Iris pigment epithelial cell (primary cell): ENCODE measurements around the gene THTPA.
"Not testable (repeated sequence)": the region's sequence is repeated elsewhere in the genome, so short reads cannot be mapped to it uniquely, and the experiment has no call there.

Experiments used
- DNase-seq: peaks from one replicate; pipeline ENCODE4 v3.0.0-alpha.2; 2011; ENCODE audit warnings: low read depth

Gene THTPA

DNA sequence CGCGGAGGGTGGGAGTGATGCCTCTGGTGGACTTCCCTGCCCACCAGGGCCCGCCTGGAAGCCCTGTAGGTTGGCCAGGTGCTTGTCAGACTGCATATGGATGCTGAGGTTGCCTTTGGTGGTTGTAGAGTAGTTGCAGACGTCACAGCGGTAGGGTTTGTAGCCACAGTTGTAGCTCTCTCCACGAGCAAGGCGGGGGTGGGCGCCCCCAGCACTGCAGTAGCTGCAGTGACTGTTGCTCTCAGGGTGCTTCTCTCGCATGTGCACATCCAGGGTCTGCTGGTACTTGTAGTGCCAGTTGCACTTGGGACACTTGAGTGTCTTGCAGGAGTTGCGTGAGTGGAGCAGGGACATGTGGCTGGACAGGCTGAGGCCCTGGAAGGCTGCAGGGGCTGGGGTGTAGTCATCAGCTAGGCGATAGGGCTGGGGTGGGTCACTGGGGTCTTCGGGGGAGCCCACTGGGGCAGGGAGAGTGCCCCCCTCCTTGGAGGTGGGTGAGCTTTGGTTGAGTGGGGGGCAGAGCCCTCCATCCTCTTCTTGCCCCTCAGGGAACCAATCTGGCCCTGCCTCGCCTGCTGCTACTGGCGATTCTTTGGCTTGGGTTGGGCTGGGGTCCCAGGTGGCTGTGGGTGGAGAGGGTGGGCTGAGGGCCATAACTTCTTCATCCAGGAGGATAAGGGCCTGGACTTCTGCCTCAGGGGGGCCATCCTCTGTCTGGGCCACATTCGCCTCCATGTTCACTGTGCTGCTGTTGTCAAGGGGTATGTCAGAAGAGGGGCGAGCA lies 22.2 kb upstream of the THTPA start:
- DNase-seq, result no peak

DNA sequence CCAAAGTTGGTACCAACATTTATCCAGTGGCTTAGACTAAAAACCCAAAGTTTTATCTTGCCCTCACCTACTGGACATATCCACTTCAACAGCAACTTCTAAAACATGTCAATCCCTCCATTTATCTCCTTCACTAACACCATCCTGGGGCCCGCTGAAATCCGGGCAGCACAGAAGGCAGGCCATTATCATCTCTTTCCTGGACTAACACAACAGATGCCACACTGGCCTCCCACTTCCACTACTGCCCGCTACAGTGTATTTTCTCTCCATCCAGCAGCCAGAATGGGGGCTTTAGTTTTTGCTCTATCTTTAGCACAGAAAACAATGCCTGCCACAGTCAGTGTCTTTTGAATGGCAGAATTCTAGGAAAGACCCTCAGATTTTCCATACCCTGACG lies 20.1 kb upstream of the THTPA start:
- DNase-seq, result no peak

DNA sequence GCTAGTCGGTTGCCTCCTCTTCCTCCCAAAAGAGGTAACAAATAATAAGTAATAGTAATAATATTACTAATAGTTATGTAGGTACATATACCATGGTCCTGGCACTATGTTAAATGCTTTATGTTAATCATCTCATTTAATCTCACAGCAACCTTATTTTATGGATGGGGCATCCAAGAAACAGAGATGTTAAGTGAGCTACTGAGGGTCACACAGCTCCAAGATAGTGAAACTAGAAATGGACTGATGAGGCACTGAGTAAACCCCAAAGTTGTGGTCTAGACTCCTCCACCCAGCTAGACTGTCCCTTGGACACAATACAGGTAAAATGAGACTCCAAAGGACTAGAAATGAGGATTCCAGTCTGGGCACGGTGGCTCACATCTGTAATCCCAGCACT lies 19.6 kb upstream of the THTPA start:
- DNase-seq, result no peak

DNA sequence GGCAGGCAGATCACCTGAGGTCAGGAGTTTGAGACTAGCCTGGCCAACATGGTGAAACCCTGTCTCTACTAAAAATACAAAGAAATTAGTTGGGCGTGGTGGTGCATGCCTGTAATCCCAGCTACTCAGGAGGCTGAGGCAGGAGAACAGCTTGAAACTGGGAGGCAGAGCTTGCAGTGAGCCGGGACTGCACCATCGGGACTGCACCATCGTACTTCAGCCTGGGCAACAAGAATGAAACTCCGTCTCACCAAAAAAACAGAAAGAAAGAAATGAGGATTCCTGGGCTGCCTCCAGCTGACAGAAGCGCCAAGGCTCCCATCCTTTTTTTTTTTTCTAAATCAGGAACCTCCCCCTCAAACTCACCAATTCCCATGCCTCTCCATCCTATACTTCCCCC lies 19.2 kb upstream of the THTPA start:
- DNase-seq, result not testable (repeated sequence)

DNA sequence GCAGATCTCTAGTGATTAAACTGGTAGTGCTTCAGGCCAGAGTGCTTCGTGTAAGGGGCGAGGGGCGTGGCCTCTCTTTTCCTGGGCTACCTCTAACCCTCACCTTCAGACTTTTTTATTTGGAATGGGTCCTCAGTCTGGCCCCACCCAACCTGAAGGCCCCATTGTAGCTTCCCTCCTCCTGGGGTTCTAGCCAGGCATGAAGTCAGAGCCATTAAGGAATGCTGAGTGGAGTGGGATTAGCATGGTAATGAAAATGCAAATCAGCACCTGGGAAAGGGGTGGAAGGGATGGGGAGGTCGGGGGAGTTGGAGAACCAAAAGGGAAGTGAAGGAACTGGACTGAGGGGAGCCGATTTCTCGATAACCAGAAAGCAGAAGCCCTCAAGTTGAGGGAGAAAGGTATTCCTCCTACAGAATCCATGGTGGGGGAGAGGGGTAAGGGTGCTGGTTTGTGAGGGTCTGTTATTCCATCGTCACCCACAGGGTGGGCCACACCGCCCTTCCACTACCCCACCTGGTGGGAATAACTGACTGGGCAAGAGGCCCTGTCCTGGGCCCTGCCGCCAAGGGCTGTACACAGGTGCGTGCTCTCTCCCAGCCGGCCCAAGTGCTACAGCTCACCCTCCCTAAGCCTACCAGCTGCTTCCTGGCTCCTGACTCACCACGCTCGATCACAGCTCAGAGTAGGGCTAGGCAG lies 18.6 kb upstream of the THTPA start:
- DNase-seq, result peak; percentile 48

DNA sequence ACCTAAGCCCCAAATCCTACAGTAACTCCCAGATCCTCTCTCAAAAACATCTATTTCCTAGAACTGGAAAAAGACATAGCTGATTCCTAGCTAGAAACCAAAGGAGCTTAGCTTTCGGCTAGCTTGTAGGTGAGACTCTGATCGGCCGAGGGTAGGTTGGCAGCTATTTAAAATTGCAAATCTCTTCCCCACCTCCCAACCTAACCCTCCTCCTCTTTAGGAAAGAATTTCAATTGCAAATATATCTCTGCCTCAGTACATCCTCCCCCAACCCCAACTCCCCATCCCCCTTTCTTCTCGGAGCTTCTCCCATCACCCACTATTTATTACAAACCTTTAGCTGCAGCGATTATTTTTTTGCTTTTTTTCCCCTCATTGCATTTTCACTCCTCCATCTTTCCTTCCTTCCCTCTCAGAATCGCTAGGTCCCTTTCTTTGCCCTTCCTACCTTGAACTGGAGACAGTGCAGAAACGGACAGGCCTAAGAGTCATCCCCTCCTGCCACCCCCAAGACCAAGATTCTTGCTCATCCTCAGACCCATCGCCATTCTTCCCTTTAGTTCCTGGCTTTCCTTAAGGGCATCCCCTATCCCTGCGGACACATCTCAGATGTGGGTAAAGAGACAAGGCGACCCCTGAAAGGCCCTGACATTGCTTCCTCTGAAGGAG lies 17.9 kb upstream of the THTPA start:
- no peak for DNase-seq

DNA sequence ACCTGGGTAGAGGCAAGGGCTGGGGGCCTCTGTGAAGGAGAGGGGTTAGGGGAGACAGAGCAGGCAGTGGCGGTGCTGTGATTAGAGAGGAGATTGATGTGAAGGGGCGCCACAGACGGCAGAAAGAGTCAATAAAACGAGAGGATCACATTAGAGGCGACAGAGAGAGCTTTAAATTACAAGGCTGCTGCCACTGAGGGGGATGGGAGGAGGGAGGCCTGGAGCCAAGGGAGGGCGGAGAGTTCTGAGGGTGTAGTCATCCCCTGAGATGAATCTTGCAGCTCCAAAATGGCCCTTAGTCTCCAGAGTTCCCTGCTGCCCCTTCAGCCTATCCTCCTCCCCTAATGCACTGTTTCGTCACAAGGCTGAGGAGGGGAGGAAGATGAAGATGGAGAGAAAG lies 17.3 kb upstream of the THTPA start:
- peak; percentile 40 for DNase-seq

DNA sequence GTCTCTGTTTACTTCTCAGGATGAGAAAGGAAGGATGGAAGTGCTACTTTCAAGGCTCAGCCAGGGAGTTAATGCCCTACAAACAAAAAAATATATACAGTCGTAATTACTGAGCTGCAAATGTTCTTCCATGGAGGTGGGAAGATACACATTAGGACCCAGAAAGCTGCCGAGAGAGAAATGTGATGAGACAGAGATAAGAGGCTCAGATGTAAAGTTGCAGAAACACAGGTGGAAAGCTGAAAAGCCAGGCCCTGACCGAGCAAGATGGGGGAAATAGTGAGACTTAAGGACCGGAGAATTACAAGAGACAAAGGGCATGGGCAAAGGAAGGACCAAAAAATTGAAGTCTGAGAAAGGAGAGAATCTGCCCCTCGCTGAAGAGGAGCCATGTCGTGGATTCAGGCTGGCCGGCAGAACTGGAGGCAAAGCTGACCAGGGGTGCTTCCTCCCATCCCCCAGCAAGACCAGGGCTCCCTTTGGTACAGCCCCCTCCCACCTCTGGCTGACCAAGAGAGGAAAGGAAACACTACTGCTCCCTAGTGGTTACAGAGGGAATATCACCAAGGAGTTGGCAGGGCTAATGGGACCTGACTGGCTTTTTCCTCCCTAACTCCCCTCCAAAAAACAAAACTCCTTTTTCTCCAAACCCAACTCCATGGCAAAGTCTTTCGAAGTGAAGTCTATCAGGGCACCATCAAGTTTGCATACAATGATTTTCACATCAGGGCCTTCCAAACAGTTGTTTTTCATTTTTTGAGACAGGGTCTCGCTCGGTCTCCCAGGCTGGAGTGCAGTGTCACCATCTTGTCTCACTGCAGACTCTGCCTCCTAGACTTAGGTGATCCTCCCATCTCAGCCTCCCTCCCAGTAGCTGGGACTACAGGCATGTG lies 16.6 kb upstream of the THTPA start:
- peak; percentile 31 for DNase-seq

DNA sequence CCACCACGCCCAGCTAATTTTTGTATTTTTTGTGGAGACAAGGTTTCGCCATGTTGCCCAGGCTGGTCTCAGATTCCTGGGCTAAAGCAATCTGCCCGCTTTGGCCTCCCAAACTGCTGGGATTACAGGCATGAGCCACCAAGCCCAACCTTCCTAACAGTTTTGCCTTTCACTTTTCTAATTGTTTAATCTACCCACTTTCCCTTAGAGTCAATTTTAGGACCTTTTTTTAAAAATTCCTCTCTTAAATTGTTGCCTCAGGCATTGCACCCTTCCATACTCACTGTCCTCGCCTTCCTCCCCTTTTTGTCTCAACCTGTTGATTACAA lies 16.0 kb upstream of the THTPA start:
- no peak for DNase-seq

DNA sequence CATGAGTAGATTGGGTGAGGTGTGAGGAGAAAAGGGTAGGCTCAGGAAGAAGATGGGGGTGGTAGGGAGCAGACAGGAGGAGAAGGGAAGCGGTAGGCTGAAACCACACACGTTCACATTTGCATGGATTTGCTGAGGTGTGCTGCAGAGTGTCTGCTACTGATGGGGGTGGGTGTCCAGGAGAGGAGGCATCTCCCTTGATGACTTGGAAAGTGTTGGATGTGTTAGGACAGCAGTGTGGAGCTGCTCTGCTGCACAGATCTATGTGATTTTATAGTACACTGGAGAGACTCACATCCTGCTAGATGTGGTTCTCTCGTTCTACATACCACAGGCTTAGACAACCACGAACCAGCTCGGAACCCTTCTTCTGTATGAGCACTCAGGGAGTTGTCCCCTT lies 13.8 kb upstream of the THTPA start:
- no peak for DNase-seq

DNA sequence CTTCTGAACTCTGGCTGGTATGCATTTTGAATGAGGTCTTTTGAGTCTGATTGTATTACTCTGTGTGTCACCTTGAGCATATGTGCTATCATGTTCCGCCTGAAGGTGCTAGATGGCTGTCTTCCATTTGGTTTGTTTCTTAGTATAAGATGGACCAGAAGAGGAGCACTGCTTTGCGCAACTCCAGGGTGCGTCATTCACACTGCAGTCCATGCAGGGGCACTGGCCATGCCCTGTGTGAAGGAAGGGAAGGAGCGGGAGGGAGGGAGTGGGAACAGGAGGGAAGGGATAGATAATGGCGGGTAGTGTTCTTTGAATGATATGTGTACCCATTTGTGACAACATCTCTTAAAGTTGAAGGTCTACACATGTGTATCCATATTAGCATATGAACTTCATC lies 12.7 kb upstream of the THTPA start:
- DNase-seq, result no peak

DNA sequence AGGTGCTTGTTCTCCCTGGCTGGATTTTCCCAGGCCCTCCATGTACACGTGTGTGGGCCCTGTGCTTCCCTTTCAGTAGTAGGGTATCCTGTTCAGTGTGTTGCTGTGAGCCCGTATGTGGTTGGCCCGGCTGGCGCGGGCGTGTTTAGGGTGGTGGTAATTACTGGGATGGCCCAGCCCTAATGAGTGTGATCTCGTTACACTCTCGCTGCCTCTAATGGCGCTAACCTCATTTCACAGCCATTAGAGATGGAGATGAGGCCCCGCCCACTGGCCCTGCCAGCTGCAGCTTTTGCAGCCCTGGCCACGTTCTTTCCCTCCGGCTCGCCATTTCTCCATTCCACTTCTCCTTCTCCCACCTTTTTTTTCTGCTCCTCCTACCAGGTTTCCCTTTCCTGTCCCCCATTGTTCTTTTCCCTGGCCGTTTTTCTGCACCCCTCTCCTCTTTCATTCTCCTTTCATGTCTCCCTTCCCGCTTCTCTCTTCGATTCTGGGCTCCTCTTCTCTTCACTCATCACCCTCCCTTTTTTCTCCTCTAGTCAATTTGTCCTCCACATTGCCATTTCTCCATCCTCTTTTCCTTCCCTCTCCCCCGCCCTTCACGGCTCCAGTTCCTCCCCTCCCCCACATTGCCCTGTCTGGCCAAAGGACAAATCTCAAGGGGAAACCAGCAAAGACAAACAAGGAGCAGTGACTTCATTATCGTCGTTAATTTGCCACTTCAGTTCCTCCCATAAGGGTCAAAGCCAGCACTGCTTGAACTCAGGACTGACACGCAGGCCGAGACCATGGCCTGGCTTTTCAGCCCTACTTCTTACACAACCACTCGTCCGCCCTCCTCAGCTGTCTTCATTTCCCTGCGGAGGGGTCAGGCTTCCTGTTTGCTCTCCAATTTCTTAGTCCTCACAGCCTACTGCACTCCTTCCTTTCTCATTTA lies 11.3 kb upstream of the THTPA start:
- no peak for DNase-seq

DNA sequence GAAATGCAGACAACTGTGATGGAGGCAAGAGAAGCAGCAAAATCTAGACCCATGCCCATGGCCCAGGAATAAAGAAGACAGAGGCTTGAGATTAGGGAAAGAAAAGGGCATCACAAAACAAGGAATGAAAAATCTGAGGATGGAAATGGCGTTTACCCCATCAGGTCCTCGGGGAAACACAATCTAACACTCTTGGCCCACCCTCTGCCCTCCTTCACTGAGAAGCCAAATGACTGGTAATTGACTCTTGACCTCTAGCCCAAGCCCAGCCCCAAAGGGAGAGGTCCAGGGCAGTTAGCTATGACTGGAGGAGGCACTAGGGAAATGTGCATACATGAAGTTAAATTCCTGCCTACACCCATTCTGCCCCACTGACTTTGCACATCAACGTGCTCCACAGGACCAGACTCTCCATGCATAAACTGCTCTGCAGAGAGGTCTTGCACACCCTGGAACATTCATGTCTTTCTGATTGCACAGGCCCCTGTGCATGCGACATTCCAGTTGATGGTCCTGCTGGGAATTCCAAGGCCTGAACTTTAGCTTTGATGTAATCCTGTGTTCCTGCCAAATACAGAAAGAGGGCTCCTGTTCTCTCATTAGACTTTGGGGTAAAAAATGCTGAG lies 10.2 kb upstream of the THTPA start:
- DNase-seq, result no peak

DNA sequence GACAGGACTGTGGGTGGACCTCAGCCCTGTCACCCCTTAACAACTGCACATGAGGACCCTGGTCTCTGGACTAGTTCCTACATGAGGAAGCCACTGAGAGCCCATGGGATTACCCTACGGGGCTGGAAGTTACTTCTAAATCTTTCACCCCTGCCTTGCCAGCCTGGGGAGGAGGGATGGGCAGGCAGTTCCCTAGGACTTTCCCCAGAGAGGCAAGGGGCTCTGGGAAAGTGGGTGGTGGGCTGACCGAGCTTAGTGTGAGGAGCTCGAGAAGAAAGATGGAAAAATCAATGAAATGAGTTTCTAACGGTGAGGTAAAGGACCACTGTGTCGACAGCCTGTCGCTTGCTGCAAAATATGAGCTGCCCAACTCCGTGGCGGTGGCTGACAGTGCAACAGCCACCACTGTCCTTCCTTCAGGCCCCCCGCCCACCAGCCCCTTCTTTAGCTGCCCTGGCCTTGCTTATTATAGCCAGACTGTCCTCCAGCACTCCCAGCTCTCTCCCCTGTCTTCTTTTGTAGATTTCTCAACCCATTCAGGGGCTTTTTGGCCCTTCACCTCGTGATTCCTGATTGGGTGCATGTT lies 9.5 kb upstream of the THTPA start:
- no peak for DNase-seq

DNA sequence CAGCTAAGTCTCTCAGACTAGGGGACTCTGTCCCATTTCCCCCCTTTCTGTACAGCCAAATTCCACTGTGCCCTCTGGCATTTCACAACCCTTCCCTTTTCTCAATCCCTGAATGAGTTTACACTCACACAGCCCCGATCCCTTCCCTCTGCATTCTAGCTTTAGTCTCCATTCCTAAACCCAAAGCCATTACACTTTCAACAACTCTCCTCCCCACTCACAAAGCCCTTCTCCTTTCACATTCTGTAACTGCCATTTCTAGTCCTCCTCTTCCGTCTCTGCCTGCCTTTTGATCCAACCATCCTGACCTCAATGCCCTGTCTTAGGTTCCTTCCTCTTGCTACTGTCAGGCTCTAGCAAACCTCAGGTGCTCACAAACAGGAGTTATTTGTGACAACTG lies 8.1 kb upstream of the THTPA start:
- DNase-seq, result no peak

DNA sequence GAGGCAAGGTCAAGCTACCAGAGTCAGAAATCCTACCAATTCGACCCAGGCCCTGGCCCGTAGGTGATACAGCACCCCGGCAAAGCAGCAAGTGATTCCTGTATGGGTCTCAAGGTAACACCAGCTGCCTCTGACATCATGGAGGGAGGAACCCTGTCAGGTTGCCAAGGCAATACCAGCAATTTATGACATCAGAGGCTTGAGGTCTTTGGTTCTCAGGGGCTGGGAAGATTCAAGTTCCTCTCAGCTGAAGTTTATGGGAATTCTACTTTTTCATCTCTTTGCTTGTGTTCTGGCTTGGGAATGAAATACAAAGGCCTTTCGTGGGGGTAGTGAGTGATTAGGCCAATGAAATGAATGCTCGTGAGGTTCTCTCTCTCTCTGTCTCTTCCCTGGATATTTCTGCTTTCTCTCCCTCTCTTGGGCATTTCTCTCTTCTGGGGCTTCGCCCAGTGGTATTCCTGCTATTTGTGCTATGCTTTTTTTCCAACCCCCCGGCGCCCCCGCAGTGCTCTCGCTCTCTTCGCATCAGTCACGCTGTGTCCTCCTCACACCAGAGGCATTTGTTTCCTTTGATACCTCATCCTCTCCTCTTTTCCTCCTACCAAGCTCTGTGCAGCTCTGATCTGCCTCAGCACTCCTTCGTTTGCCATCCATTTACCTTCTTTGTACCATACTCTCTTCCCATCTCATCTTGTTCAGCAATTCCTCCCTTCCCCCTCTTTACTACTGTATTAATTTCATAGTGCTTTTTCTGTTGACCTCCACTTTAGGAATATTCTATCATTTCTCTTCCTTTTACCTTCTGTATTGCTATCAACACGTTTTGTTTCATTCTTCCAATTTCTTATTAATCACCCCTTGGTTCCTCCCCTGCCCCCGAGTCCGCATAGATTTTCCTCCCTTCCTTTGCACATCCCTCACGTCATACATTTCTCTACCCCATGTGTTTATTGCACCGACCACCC lies 7.4 kb upstream of the THTPA start:
- DNase-seq, result peak; percentile 59

DNA sequence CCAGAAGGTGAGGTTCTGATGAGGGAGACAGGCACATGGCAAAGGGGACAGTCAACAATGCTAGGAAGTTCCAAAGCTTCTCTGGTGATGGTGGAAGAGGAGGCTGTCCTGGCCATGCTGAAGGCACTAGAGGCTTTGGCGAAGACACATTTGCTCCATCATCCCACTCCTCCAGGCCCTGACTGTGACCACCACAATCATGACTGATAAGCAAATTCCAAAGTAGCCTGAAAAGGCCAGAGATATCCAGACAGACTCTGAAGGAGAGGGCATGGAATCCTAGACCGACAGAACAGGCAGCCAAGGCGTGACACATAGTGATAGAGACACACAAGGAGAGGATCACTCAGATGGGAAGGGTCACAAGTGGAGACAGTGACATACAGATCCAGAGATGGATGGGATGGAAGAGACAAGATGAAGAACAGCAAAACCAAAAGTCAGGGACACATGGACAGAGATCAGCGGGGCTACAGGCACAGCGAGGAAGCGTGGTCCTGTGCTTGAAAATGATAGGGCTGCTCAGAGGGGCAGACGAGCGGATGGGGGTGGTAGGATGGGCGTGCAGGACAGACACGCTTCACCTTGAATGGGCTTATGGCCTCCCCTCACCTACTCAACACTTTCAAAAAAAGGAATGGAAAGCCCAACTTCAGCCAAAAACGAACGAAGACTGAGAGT lies 5.8 kb upstream of the THTPA start:
- DNase-seq, result no peak

DNA sequence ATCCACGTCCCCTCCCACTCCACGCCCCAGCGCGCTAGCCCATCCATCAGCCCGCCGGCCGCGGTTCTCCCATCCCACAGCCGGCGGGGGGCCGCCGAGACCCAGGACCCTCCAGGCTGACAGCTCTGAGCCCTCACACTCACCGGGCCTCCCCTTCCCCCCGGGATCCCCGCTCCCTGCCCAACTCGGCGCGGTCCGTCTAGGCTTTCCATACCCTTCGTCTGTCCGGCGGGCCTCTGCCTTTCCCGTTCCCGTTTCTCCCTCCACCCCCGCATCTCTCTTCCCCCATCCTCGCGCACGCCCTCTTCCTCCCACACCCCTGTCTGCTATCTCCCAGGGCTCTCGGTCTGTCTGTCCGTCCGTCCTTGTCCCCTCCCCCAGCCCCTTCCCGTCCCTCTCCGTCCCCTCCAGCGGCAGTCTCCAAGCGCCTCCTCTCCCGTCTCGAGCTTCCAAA lies 5.2 kb upstream of the THTPA start:
- no peak for DNase-seq
